Thoracic aorta (tissue), 2 donors: Measurements from ENCODE around the gene SAMMSON. TPM values are rescaled to one million over a fixed set of nuclear protein-coding genes. Genes with fewer than 3 reads are reported as not detected.

Source experiments
- ATAC-seq: fragments of 150-250 bp; one replicate; pipeline ENCODE4 v1.8.0; 2017; ENCODE audit warnings: low read depth; ENCODE audit not compliant: insufficient number of reproducible peaks, low FRiP score
- DNase-seq: peaks from one replicate; pipeline ENCODE4 v3.0.0-alpha.2; 2020; ENCODE audit warnings: low spot score
- H3K27ac ChIP-seq, 2 donors: fragments of 200-600 bp; sonication (generic); 1 replicate in 1 of 2; 2 replicates in 1 of 2; pipeline ENCODE4 v1.5.1; 2016; ENCODE audit warnings: mild to moderate bottlenecking in 2 of 2, moderate library complexity in 2 of 2
- H3K27me3 ChIP-seq: fragments of 200-600 bp; sonication (generic); replicated peaks from 2 replicates; pipeline ENCODE4 v1.6.0; 2016; ENCODE audit warnings: mild to moderate bottlenecking; ENCODE audit not compliant: insufficient read depth
- H3K36me3 ChIP-seq: fragments of 200-600 bp; sonication (generic); one replicate; pipeline ENCODE4 v1.5.1; 2016
- H3K4me1 ChIP-seq, 2 donors: fragments of 200-600 bp; sonication (generic); 1 replicate in 1 of 2; 2 replicates in 1 of 2; pipeline versions ENCODE4 v1.5.1 to v1.6.0; 2016; ENCODE audit warnings: low read depth in 2 of 2, mild to moderate bottlenecking in 1 of 2; ENCODE audit not compliant: control insufficient read depth in 1 of 2
- H3K4me3 ChIP-seq: fragments of 200-600 bp; sonication (generic); 2 replicates; pipeline ENCODE4 v1.5.1; 2016; ENCODE audit warnings: mild to moderate bottlenecking
- H3K9me3 ChIP-seq: fragments of 200-600 bp; sonication (generic); 2 replicates; pipeline ENCODE4 v1.5.1; 2016
- CTCF ChIP-seq: fragments of 200-600 bp; sonication (generic); IDR thresholded peaks from one replicate; pipeline ENCODE4 v1.5.1; 2019; ENCODE audit warnings: antibody characterized with exemption
- total RNA-seq, 2 donors: library from RNA; depleted of rRNA; stranded (reverse); fragments of >200 nt; gene quantifications; one replicate each; pipeline versions ENCODE4 v1.1.0 to v1.2.3, GENCODE V29; 2016

SAMMSON gene
- 10 to 100 TPM in 1 of 2 donors, 1 to 10 TPM in 1; 3.4 to 25.3 TPM for total RNA-seq

GRCh38 chr3:69999140-70000027 is at the start of gene SAMMSON:
SAMMSON (plus strand) TSS chr3:69999733.
- DNase-seq = no peak
- H3K27ac ChIP-seq = peak within 1 kb of the TSS; percentile 94 to 96
- ATAC-seq = peak; percentile 88
- no peak for TF ChIP-seq CTCF
- no peaks in the 10 kb centered on the region for H3K27me3 ChIP-seq
- no peaks in the 10 kb centered on the region for H3K9me3 ChIP-seq
- H3K4me1 ChIP-seq = peaks cover 9 to 30% of the 10 kb centered on the region in 2 donors
- peak within 1 kb of the TSS; percentile 53 for H3K4me3 ChIP-seq
- no peaks in the 10 kb centered on the region for H3K36me3 ChIP-seq

GRCh38 chr3:69951616-69952015 is 47.9 kb upstream of the SAMMSON start:
- no peak for TF ChIP-seq CTCF

GRCh38 chr3:69959581-69959980 is 40.0 kb upstream of the SAMMSON start:
- Histone ChIP-seq H3K9me3 (no peaks in the 10 kb centered on the region), H3K36me3 (peaks cover 20% of the 10 kb centered on the region), H3K27me3 (no peaks in the 10 kb centered on the region), H3K4me1 (no peaks in the 10 kb centered on the region), H3K27ac (no peak overlapping the region), H3K4me3 (no peak overlapping the region)
- no peak for TF ChIP-seq CTCF
- ATAC-seq (no peak), DNase-seq (no peak)

More at GRCh38 chr3:69951616-69952015, 47.9 kb upstream of the SAMMSON start:
- ATAC-seq (no peak), DNase-seq (no peak)
- H3K4me1 ChIP-seq = peaks cover 0 to 6% of the 10 kb centered on the region in 2 donors
- H3K4me3 ChIP-seq = no peak overlapping the region
- no peak overlapping the region for H3K27ac ChIP-seq
- no peaks in the 10 kb centered on the region for H3K9me3 ChIP-seq
- no peaks in the 10 kb centered on the region for H3K36me3 ChIP-seq
- no peaks in the 10 kb centered on the region for H3K27me3 ChIP-seq

- no peak for TF ChIP-seq CTCF
- Histone ChIP-seq H3K27me3 (no peaks in the 10 kb centered on the region), H3K4me1 (no peaks in the 10 kb centered on the region), H3K36me3 (peaks cover 25% of the 10 kb centered on the region), H3K9me3 (no peaks in the 10 kb centered on the region), H3K27ac (no peak overlapping the region), H3K4me3 (no peak overlapping the region)
- no peak for ATAC-seq
- DNase-seq = no peak
Measured at GRCh38 chr3:69961706-69962439, 37.7 kb upstream of the SAMMSON start.

GRCh38 chr3:69963643-69964042 is 35.9 kb upstream of the SAMMSON start:
- no peak for DNase-seq
- no peak overlapping the region for H3K27ac ChIP-seq
- no peak for ATAC-seq
- no peaks in the 10 kb centered on the region for H3K9me3 ChIP-seq
- H3K4me1 ChIP-seq = no peaks in the 10 kb centered on the region
- TF ChIP-seq CTCF = no peak
- no peaks in the 10 kb centered on the region for H3K27me3 ChIP-seq
- H3K4me3 ChIP-seq = no peak overlapping the region
- peaks cover 25% of the 10 kb centered on the region for H3K36me3 ChIP-seq
